Coronary artery (tissue), 2 donors: ENCODE data around the gene CCNYL1.

ENCODE experiments used
- DNase-seq: peaks from one replicate; pipeline ENCODE4 v3.0.0-alpha.2; 2017; ENCODE audit warnings: low spot score
- H3K27ac ChIP-seq, 2 donors: fragments of 200-600 bp; sonication (generic); one replicate each; pipeline ENCODE4 v1.5.1; 2016 to 2019
- H3K4me3 ChIP-seq: fragments of 200-600 bp; sonication (generic); 2 replicates; pipeline ENCODE4 v1.5.1; 2016; ENCODE audit warnings: mild to moderate bottlenecking, moderate library complexity
- TF ChIP-seq, protein P1 (sequence below): fragments of 200-600 bp; sonication (generic); IDR thresholded peaks from one replicate; pipeline ENCODE4 v1.5.1; 2019; ENCODE audit warnings: antibody characterized with exemption

Gene CCNYL1

DNA sequence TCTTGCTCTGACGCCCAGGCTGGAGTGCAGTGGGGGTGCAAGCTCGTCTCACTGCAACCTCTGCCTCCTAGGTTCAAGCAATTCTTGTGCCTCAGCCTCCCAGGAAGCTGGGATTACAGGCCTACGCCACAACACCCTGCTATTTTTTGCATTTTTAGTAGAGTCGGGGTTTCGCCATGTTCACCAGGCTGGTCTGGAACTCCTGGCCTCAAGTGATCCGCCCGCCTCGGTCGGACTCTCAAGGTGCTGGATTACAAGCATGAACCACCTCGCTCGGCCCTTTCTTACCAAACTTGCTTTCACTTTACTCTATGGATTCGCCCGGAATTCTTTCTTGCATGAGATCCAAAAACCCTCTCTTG lies 61.4 kb downstream of the CCNYL1 start:
- Histone ChIP-seq H3K27ac (no peak overlapping the region), H3K4me3 (no peak overlapping the region)
- TF ChIP-seq, protein P1, sequence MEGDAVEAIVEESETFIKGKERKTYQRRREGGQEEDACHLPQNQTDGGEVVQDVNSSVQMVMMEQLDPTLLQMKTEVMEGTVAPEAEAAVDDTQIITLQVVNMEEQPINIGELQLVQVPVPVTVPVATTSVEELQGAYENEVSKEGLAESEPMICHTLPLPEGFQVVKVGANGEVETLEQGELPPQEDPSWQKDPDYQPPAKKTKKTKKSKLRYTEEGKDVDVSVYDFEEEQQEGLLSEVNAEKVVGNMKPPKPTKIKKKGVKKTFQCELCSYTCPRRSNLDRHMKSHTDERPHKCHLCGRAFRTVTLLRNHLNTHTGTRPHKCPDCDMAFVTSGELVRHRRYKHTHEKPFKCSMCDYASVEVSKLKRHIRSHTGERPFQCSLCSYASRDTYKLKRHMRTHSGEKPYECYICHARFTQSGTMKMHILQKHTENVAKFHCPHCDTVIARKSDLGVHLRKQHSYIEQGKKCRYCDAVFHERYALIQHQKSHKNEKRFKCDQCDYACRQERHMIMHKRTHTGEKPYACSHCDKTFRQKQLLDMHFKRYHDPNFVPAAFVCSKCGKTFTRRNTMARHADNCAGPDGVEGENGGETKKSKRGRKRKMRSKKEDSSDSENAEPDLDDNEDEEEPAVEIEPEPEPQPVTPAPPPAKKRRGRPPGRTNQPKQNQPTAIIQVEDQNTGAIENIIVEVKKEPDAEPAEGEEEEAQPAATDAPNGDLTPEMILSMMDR, result no peak
- DNase-seq, result peak; percentile 54

DNA sequence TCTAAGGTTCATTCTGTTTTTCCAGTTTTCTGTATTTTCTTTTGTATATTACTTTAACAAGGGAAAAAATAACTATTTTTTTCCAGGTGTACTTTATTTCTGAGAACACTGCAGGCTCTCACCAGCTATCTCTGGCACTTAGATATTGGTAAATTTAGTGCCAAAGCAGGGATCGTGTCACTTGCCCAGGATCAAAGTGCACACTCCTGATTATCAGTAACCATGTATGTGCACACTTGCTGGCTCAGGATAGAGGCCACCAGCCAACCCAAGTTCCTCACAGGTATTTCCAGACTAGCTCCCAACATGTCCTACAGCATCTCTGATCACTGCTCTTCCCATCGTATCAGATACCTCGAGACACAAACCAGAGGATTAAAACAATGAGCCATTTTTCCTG lies 64.0 kb downstream of the CCNYL1 start:
- peak; percentile 38 for DNase-seq
- Histone ChIP-seq H3K27ac (no peak overlapping the region), H3K4me3 (no peak overlapping the region)
- TF ChIP-seq, protein P1, result no peak

DNA sequence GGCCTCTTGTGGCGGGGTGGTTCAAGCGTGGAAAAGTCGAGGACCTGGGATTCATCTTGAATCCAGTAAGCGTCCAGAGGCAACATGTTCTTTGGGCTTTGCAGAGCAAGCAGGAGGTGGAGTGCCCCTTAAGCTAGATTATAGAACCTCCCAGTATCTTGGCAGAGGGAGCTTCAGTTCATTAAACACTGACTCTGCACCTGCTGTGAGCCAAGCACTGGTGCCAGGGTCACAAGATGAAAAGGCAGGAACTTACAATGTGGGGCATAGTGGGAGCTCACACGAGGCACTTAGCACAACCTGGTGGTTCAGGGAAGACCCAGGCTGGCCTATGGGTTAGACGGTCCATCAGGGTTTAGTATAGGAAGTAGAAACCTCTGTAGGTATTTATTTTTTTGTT lies 65.7 kb downstream of the CCNYL1 start:
- H3K4me3 ChIP-seq, result no peak overlapping the region
- TF ChIP-seq, protein P1, result no peak
- DNase-seq, result peak; percentile 24
- no peak overlapping the region for H3K27ac ChIP-seq

DNA sequence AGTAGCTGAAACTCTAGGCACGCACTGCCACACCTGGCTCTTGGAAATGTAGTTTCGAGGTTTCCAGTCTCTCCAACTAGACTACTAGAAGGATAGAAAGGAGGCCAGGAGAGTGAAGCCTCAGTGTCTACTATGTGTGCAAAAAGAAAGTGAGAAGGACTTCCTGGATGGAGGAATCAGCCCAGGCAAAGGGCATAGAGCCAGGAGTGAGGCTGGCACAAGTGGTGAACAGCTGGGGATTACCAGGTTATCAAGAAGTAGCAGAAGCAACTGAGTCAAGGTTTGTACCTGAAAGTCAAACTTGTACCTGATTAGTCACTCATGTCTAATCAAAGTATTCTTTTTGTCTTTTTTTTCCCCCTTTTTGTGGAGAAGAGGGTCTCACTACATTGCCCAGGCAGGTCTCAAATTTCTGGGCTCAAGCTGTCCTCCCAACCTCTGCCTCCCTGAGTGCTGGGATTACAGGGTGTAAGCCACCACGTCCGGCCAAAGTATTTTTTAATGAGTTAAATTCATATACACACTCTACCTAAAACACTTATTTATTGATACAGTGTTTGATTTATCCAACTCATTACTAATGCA lies 67.0 kb downstream of the CCNYL1 start:
- no peak overlapping the region for H3K27ac ChIP-seq
- peak; percentile 35 for DNase-seq
- TF ChIP-seq, protein P1, result no peak
- no peak overlapping the region for H3K4me3 ChIP-seq

DNA sequence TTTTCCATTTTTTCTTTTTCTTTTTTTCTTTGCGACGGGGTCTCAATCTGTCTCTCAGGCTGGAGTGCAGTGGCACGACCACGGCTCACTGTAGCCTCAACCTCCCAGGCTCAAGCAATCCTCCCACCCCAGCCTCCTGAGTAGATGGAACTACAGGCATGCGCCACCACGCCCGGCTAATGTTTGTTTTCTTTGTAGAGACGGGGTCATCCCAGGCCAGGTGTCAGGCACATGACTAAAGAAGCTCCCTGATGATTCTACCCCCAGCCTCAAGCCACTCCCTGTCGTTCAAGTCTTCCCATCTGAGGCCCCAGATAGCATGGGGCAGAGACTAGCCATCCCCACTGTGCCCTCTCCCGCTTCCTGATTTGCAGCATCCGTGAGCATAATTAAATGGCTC lies 68.1 kb downstream of the CCNYL1 start:
- no peak overlapping the region for H3K27ac ChIP-seq
- no peak overlapping the region for H3K4me3 ChIP-seq
- TF ChIP-seq, protein P1, result no peak
- no peak for DNase-seq

DNA sequence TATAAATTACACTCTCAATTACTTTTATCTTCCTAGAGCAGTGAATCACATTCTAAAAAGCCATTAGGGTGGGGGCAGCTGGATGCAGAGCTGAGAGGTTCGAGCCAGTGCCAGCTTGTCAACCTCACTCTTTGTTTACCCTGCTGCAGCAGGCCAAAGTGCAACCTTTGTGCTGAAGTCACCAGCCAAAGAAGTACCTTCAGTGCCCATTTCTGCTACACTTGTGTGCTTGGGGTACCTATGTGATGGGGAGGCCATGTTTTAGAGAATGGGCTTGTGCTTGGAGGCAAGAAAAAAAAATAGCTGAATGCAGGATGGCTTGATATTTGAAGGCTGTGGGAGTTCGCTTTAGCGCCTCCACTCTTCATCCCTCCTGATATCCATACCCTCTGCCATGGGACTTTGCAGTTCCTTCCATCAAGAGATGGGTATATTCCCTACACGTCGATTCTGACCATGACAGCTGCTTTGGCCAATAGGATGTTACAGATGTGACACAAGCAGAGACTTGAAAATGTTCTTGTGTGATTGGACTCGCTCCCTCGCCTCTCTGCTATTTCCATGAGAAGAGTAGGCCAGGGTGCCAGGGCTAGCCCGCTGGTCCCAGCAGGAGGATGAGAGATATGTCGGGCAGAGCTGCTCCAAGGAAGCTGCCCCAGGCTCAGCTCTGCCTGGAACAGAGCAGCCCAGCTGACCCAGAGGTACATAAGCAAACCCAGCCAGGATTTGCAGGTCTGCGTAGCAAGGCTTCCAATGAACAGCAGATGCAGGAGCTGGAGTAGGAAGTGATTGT lies 71.0 kb downstream of the CCNYL1 start:
- H3K27ac ChIP-seq, result no peak overlapping the region
- no peak overlapping the region for H3K4me3 ChIP-seq
- no peak for DNase-seq
- TF ChIP-seq, protein P1, result no peak

DNA sequence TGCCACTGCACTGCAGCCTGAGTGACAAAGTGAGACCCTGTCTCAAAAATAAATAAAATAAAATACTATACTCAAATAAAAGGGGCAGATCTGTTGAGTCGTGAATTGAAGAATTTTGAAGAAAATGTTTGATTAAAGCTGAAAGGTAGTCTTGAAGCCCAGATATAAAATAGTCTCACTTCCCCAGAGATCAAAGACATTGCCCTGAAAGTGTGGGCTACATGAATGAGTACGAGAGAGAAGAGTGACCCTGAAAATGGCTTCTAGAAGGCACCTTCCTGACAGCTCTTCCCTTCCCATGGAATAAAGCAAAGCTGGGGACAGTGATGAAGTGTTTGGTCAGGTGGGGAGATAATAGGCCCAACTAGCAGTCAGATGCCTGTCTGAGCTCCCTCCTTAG lies 72.1 kb downstream of the CCNYL1 start:
- DNase-seq, result no peak
- no peak overlapping the region for H3K27ac ChIP-seq
- TF ChIP-seq, protein P1, result no peak
- no peak overlapping the region for H3K4me3 ChIP-seq
